Keratinocyte (primary cell): ENCODE measurements around the gene GRHL3. TPM values are rescaled to one million over a fixed set of nuclear protein-coding genes. Genes with fewer than 3 reads are reported as not detected.

Source experiments
- DNase-seq: peaks from one replicate; pipeline ENCODE4 v3.0.0-alpha.2; 2011; ENCODE audit warnings: low read depth, missing footprints, low spot score
- FAIRE-seq: peaks from 2 replicates; lab custom pipeline; 2011; peaks lifted over from hg19 to GRCh38; lab: Jason Lieb, UNC
- H2AFZ ChIP-seq: 2 replicates; pipeline ENCODE4 v1.6.0; 2012; ENCODE audit warnings: low read length, control low read depth, inconsistent platforms; ENCODE audit not compliant: control insufficient read depth
- H3K27ac ChIP-seq: 2 replicates; pipeline ENCODE4 v1.5.1; 2011; ENCODE audit warnings: low read length; ENCODE audit not compliant: control insufficient read depth, insufficient read depth
- H3K27me3 ChIP-seq: 3 replicates; pipeline ENCODE4 v1.6.0; 2011; ENCODE audit warnings: low read length; ENCODE audit not compliant: control insufficient read depth, insufficient read depth; ENCODE audit errors: extremely low read depth
- H3K36me3 ChIP-seq, 2 experiments: 2 replicates in 1 of 2; 3 replicates in 1 of 2; pipeline ENCODE4 v1.5.1; 2011; ENCODE audit warnings: low read length in 2 of 2, mild to moderate bottlenecking in 1 of 2; ENCODE audit not compliant: control insufficient read depth in 2 of 2, insufficient read depth in 2 of 2; ENCODE audit errors: extremely low read depth in 1 of 2
- H3K4me1 ChIP-seq: 3 replicates; pipeline ENCODE4 v1.5.1; 2011; ENCODE audit warnings: low read length; ENCODE audit not compliant: control insufficient read depth, insufficient read depth; ENCODE audit errors: extremely low read depth
- H3K4me2 ChIP-seq: 3 replicates; pipeline ENCODE4 v1.6.0; 2011; ENCODE audit warnings: low read depth, low read length; ENCODE audit not compliant: control insufficient read depth, insufficient read depth; ENCODE audit errors: extremely low read depth
- H3K4me3 ChIP-seq, 3 experiments: fragments of 200-600 bp in 1 of 3; sonication (generic) in 1 of 3; 2 replicates in 2 of 3; 3 replicates in 1 of 3; pipeline ENCODE4 v1.5.1; 2011 to 2016; ENCODE audit warnings: low read length in 3 of 3, mild to moderate bottlenecking in 3 of 3, control low read depth in 2 of 3, inconsistent platforms in 1 of 3, low read depth in 1 of 3, mixed read lengths in 1 of 3, mixed run types in 1 of 3, moderate library complexity in 1 of 3; ENCODE audit not compliant: control insufficient read depth in 2 of 3, insufficient read depth in 2 of 3; ENCODE audit errors: extremely low read depth in 1 of 3
- H3K79me2 ChIP-seq: 2 replicates; pipeline ENCODE4 v1.6.0; 2012; ENCODE audit warnings: low read length; ENCODE audit not compliant: control insufficient read depth, insufficient read depth
- H3K9ac ChIP-seq: 3 replicates; pipeline ENCODE4 v1.6.0; 2011; ENCODE audit warnings: low read length; ENCODE audit not compliant: control insufficient read depth, insufficient read depth; ENCODE audit errors: extremely low read depth
- H3K9me1 ChIP-seq: 3 replicates; pipeline ENCODE4 v1.6.0; 2011; ENCODE audit warnings: low read length; ENCODE audit not compliant: control insufficient read depth, insufficient read depth; ENCODE audit errors: extremely low read depth
- H3K9me3 ChIP-seq: 2 replicates; pipeline ENCODE4 v1.5.1; 2012; ENCODE audit warnings: low read depth, low read length; ENCODE audit not compliant: control insufficient read depth
- H4K20me1 ChIP-seq: 3 replicates; pipeline ENCODE4 v1.6.0; 2011; ENCODE audit warnings: low read length; ENCODE audit not compliant: control insufficient read depth, insufficient read depth; ENCODE audit errors: extremely low read depth
- EZH2 ChIP-seq: IDR thresholded peaks from one replicate; pipeline ENCODE4 v1.6.1; 2012; ENCODE audit warnings: inconsistent platforms, mild to moderate bottlenecking, low read length, moderate library complexity
- dilution Hi-C: fragments of 300-500 bp; cut with MboI; formaldehyde crosslinking; loops from one replicate; pipeline ENCODE4 v1.7.0; 2020; ENCODE audit warnings: low sequenced_read_pairs; ENCODE audit not compliant: extremely low pct_ligation_motif_present
- polyA plus RNA-seq, 5 experiments: library from polyadenylated mRNA; depleted of rRNA in 3 of 5; stranded (reverse) in 3 of 5; stranded (forward) in 1 of 5; unstranded in 1 of 5; fragments of >200 nt; gene quantifications; 1 replicate in 1 of 5; 2 replicates in 3 of 5; 3 replicates in 1 of 5; pipeline versions ENCODE4 v1.2.1 to v1.2.3, GENCODE V29; 2011 to 2012; ENCODE audit warnings: missing spikeins in 2 of 5, low read depth in 1 of 5, low replicate concordance in 1 of 5
- TF ChIP-seq, protein P1 (sequence below), 3 experiments: IDR thresholded peaks in 1 of 3; conservative IDR thresholded peaks in 1 of 3; optimal IDR thresholded peaks in 1 of 3; 2 replicates in 2 of 3; 3 replicates in 1 of 3; pipeline versions ENCODE3 to v1.5.1; 2011; ENCODE audit warnings: low read length in 3 of 3, mild to moderate bottlenecking in 3 of 3, moderate library complexity in 2 of 3, control low read depth in 1 of 3, inconsistent platforms in 1 of 3; ENCODE audit not compliant: insufficient read depth in 2 of 3; ENCODE audit errors: extremely low read depth in 1 of 3

Gene GRHL3
- polyA plus RNA-seq, 1 donor (not counting 4 experiments of a cell fraction or from before 2014, with no cell fraction given) = 13.0 TPM

DNA sequence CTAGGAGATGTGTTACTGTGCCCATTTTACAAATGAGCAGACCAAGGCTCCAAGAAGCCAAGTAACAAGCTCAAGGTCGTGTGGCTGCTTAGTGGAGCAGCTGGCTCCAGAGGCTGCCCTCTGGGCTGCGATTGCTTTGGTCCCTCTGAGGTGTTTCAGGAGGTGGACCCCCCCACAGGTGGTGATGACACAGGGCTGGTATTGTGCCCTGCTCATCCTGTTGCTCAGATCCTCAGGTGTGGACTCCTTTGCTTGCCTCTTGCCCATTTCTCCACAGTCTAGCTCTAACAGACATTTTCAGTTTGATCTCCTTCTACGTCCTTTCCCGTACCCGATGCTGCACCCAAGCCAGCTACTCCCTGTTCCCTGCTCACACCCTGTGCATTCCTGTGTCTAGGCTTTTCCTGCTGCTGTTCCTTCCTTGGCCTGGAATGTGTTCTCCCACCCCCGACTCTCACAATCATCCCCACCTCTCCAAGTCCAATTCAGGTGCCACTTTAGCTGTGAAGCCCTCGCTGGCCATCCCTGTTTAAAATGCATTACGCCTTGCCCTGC, 28.1 kb upstream of the GRHL3 start:
- dilution Hi-C loops = no loop called here
- FAIRE-seq (peak; percentile 29), DNase-seq (no peak)
- TF ChIP-seq EZH2 = no peak
- TF ChIP-seq, protein P1, sequence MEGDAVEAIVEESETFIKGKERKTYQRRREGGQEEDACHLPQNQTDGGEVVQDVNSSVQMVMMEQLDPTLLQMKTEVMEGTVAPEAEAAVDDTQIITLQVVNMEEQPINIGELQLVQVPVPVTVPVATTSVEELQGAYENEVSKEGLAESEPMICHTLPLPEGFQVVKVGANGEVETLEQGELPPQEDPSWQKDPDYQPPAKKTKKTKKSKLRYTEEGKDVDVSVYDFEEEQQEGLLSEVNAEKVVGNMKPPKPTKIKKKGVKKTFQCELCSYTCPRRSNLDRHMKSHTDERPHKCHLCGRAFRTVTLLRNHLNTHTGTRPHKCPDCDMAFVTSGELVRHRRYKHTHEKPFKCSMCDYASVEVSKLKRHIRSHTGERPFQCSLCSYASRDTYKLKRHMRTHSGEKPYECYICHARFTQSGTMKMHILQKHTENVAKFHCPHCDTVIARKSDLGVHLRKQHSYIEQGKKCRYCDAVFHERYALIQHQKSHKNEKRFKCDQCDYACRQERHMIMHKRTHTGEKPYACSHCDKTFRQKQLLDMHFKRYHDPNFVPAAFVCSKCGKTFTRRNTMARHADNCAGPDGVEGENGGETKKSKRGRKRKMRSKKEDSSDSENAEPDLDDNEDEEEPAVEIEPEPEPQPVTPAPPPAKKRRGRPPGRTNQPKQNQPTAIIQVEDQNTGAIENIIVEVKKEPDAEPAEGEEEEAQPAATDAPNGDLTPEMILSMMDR (optimal IDR thresholded peaks at IDR 0.05 in 1 of 3, IDR thresholded peaks at IDR 0.05 in 1 of 3, conservative IDR thresholded peaks at IDR 0.05 in 1 of 3; ENCODE audit: extremely low read depth in 1 of 3, insufficient read depth in 2 of 3, low read length in 3 of 3) = no peak
- Histone ChIP-seq H3K4me3 (no peak overlapping the region), H3K9me1 (no peaks in the 10 kb centered on the region), H4K20me1 (no peaks in the 10 kb centered on the region), H3K79me2 (no peaks in the 10 kb centered on the region), H3K9me3 (no peaks in the 10 kb centered on the region), H3K27me3 (no peaks in the 10 kb centered on the region), H3K27ac (no peak overlapping the region), H3K4me1 (peaks cover 68% of the 10 kb centered on the region), H3K36me3 (no peaks in the 10 kb centered on the region), H3K9ac (peak overlapping the region; percentile 1), H3K4me2 (peak overlapping the region; percentile 42), H2AFZ (peak overlapping the region; percentile 29)

GRCh38 chr1:24292103-24292502, 27.1 kb upstream of the GRHL3 start:
- H3K4me2 ChIP-seq = no peak overlapping the region
- no peak overlapping the region for H3K27ac ChIP-seq
- H3K9me3 ChIP-seq = no peaks in the 10 kb centered on the region
- DNase-seq (no peak), FAIRE-seq (no peak)
- H3K9ac ChIP-seq = no peak overlapping the region
- H3K9me1 ChIP-seq = no peaks in the 10 kb centered on the region
- no peak for TF ChIP-seq EZH2
- TF ChIP-seq, protein P1 (optimal IDR thresholded peaks at IDR 0.05 in 1 of 3, IDR thresholded peaks at IDR 0.05 in 1 of 3, conservative IDR thresholded peaks at IDR 0.05 in 1 of 3; ENCODE audit: extremely low read depth in 1 of 3, insufficient read depth in 2 of 3, low read length in 3 of 3) = no peak
- H3K27me3 ChIP-seq = no peaks in the 10 kb centered on the region
- no peaks in the 10 kb centered on the region for H3K79me2 ChIP-seq
- dilution Hi-C loops = no loop called here
- H3K36me3 ChIP-seq = no peaks in the 10 kb centered on the region
- H3K4me1 ChIP-seq = peaks cover 60% of the 10 kb centered on the region
- no peak overlapping the region for H2AFZ ChIP-seq
- no peak overlapping the region for H3K4me3 ChIP-seq
- no peaks in the 10 kb centered on the region for H4K20me1 ChIP-seq
